HG02970 (cell line): ENCODE results near the gene COL16A1.

Experiments used
- ATAC-seq: cut with Tn5 transposase; IDR thresholded peaks from one replicate; pipeline ENCODE4 v1.9.1; 2021; ENCODE audit warnings: mild to moderate bottlenecking, moderate library complexity, moderate number of reproducible peaks; ENCODE audit not compliant: unreplicated experiment, low FRiP score

Gene COL16A1

DNA sequence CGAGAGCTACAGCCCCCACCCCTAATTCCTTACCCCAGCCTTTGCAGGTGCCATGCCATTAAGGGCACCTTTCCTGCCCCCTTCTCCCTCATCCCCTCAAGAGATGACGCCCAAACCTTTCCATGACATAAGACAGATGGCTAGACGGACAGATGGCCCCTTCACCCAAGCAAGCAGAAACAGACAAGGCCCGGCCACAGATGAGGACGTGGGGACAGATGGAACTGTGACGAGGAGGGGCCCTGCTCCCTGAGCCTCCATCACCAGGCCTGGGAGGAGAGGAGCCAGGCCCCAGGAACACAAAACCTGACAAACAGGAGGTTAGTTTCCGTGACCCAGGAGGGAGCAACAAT is 34.4 kb downstream of the COL16A1 start:
- ATAC-seq = no peak

DNA sequence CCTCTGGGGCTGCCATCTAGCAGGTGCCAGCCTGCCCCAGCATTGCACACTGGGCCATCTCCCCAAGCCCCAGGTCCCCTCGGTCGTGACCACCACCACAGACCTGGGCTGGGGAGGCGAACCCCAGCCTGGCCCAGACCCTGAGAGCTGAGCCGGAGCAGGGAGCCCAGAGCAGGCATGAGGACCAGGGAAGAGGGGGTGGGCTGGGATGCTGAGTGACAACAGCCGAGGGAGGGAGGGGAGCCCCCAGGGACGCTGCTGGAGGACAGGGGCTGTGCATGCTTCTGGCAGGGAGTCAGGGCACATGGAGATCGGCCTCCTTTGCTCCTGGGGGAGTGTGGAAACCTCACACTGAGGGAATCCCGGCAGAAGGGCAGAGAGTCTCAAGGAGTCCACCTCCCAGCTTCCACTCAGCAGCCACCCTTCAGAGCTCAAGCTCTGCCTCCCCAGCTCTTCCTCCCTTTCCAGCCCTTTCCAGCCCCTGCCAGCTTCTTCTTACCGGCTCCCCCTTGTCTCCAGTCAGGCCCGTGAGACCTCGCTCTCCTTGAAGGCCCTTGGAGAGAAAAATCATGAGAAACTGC is 35.4 kb downstream of the COL16A1 start:
- ATAC-seq = no peak

DNA sequence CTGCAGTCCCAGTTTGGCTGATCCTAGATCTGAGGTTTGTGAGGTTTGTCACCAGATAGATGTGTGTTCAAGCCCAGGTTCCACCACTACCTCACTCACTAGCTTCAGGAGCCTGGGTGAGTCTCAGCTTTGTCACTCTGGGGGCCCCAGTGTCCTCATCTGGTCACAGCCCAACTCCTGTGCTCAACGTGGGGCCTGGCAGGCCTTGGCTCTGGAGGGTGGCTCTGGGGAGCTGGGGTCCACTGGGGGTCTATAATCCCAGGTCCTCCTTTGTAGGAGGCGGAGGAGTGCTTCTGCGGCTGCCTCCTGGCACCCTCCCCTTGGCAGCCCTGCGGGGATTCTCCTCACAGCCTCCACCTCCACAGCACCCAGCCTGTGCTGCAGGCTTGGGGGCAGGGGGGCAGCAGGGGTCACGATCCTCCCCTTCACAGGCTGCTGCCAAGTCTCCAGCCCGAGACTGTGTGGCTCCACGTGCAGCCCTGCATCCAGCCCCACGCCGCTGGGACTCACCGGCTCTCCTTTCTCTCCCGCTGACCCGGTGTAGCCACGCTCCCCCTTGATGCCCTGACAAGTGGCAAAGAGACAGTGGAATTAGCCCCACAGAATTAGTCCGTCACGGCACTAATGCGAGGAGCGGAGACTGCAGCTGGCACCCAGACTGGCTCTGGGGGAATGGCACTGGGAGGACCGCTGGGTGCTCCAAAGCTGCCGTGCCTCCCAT is 36.6 kb downstream of the COL16A1 start:
- no peak for ATAC-seq

- no peak for ATAC-seq
Observed at GRCh38 chr1:31666263-31666963, 37.4 kb downstream of the COL16A1 start.

GRCh38 chr1:31665234-31665878 is 38.5 kb downstream of the COL16A1 start:
- ATAC-seq = no peak

- ATAC-seq = no peak
Observed at GRCh38 chr1:31664528-31664927, 39.3 kb downstream of the COL16A1 start.

DNA sequence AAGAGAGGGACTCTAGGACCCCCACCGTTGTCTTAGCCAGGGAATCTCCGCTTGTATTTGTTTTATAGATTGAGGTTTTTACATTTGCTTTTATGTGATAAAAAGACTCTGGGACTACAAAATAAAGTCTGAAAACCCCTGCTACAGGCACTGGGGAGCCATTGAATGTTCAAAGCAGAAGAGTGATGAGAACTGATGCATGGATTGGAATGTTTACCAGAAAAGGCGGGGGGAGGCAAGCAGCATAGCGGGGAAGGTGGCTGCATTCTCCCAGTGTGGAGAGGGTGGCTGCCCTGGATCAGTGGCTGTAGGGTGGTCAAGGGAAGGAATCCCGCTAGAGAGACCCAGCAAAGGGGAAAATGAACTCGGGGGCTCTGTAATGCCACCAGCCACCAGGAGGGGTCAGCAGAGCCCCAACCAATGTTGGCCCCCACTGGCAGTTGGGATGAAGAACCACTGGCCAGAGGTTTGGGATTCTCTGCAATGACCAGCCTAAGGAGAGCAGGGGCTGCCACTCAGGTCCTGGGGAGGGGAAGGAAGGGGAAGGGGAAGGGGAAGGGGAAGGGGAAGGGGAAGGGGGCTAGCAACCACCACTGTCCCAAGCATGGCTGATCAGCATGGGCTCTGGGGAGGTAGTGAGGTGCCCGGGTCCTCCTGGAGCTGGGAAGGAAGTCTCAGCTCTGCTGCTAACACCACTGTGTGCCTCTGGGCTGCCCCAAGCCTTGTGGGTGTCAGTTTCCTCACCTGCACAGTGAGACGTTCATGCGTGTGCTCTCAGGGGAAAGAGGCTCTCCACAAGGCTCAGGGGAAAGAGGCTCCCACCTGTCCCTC is 40.0 kb downstream of the COL16A1 start:
- no peak for ATAC-seq

DNA sequence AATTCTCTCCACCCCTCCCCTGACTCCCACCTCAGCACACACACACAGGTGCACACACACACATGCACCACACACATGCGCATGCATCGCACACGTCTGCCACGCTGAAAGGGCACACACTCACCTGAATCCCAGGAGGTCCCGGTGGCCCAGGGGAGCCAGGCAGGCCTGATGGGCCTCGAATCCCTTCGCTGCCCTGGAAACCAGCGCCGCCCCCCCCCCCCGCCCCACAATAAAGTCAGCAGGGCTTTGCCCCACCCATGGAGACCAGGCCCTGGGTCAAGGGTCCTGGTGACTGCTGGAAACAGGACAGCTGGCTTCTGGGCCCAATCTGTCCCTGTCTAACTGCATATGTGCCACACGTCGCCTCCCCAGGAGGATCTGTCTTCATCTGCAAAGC is 41.4 kb downstream of the COL16A1 start:
- no peak for ATAC-seq

GRCh38 chr1:31661856-31662255 is 42.0 kb downstream of the COL16A1 start:
- ATAC-seq = no peak

GRCh38 chr1:31660871-31661455 is 42.9 kb downstream of the COL16A1 start:
- no peak for ATAC-seq

DNA sequence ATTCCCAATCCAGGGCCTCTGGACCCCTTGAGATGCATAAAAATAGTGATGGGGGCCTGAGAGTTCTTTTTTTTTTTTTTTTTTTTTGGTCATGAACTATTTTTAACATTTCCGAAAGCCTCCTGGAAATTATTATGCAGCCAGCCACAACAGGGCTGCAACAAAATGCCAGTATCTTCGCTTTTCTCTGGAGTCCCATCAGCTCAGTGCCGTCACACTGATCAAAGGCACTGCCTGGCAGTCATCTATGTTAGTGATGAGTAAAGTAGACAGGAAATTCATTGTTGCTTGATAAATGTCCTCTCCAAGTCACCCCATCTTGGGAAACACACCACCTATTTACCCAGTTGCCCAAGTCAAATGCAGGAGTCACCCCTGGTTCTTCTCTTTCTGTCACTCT is 43.9 kb downstream of the COL16A1 start:
- no peak for ATAC-seq

- no peak for ATAC-seq
Observed at GRCh38 chr1:31658721-31659120, 45.1 kb downstream of the COL16A1 start.

DNA sequence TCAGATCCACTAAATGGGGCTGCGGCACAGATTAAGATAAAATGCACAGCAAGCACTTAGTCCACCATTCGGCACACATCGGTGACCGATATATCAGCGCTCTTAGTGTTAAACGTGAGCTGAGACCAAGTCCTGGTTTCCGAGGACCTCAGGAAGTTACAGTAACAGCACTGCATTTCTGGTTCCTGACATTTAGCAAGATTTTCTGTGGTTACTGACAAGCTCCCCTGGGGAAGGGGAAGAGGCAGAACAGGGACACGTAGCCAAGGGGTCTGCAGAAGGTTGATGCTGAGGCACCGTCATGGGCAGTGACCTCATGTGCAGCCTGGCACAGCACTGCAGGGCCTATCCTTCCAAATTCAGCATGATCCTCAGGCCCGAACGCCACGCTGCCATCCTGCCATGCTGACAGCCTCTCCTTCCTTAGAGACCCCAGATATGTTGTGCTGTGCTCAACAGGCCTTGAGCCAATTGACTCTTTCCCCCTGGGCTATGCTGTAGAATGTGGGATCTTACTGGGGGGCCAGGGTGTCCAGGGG is 45.8 kb downstream of the COL16A1 start:
- no peak for ATAC-seq

DNA sequence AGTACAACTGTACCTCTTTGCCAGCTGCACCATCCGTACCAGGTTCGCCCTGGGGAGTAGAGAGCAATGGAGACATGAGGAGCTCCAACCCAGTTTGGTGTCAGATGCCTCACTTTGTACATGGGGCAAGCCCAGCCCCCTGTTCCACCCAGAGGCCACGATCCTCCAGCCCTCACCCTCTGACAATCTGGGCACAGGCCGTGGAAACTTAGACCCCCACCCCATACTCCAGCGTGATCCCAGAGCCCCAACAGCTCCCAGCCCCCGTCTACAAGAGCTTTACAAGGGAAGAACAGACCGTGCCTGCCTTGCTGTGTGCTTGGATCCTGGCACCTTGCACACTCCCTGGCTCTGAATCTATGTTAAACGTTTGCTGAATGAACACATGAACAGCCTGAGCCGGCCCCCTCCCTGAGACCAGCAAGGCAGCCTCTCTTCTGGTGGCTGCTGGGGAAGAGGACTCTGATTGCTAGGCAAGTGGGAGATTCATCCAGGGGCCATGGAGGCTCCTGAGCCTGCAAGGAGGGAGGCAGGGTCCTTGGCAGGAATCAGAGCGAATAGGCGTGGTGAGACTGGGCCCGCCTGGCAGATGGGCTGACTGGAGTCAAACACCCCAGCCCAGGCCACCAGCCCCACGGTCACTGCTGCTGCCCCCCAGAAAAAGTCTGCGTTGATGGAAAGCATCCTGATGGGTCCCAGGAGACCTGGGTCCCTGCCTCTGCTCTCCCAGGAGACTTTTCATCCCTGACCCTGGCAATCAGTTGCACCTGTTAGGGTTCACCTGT is 46.6 kb downstream of the COL16A1 start:
- no peak for ATAC-seq

DNA sequence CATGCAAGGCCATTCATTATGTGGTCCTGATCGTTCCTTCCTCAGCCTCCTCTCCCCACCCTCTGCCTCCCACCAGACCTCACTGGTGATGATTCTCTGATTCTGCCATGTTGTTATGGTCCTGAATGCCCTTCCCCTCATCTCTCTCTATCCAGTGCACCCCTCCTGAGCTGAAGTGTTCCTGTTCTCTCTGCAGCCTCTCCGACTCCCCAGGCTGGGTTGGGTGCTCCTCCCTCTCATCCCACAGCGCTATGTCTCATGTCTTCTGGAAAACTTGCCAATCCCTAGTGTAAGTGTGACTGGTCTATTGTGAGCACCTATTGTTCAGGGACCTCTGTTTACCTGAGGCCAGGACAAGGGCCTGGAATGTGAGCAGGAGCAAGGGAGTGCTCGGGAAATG is 48.1 kb downstream of the COL16A1 start:
- ATAC-seq = no peak

DNA sequence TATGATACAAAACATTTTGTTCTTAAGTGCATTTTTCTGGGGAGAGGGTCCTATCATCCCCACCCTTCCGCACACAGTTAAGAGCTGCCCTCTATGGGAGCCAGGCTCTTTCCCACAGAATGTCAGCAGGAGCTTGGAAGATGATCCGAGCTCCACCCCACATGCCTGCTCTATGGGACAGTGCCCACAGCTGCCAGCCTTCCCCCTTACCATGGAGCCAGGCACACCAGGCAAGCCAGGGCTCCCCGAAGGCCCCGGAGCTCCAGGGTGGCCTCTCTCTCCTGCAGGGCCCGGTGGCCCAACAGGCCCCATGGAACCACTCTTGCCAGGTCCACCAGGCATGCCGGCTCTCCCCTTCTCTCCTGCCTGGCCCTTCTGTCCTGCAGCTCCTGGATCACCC is 48.7 kb downstream of the COL16A1 start:
- no peak for ATAC-seq

DNA sequence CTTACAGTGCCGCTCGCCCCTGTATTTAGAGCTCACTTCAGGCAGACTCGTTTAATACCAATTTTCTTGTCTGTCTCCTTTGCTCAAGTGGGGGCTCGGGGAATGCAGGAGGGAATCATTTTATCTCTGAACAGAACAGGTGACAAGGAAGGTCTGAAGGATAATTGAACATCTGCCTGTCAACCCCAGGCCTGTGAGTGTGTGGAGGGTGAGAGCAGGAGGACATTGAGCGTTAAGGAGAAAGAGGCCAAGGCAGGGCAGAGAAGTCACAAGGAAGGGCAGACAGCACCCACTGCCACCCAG is 49.4 kb downstream of the COL16A1 start:
- ATAC-seq = no peak

GRCh38 chr1:31653717-31654473 is 49.9 kb downstream of the COL16A1 start:
- no peak for ATAC-seq
